ENCODE data around the gene MAN1B1.

Gene MAN1B1

DNA sequence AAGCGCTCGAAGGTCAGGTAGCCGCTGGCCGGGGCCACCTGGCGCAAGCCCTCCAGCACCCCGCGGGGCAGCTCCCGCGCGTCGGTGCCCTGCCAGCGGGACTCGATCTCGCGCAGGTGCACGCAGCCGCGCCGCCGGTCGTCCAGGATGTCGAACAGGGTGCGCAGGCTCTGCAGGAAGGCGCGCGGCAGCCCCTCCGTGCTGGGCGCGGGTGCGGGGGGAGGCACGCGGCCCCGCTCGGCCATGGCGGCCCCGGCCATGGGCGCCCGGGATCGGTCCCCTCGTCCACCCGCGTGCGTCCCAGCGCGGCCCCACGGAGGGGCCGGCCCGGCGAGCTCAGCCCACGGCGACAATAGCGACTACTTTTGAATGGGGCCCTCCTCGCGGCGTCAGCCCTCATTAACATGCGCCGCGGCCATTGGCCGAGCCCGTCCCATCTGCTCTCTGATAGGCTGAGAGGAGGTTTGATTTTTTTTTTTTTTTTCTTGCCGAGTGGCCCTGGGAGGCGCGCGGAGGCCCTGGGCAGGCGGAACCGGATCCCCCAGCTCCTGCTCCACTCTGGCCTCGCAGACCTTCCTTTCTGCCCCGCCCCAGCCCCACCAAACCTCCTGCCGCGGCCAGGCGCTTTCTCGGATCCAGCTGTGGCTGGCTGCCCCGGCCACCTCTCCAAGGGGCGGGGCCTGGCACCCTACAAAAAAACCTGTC lies 16.4 kb upstream of the MAN1B1 start, which contains the start of gene SAPCD2:
SAPCD2 (minus strand) TSS at position 357 of the 705 bp plus-strand sequence; CDS start at position 260, 97 bp downstream.
- Histone ChIP-seq H3K27ac (ENCODE audit: insufficient read depth in 1 of 2, low read depth in 1 of 2, low read length in 2 of 2, poor library complexity in 1 of 2, severe bottlenecking in 2 of 2) (peak within 1 kb of the TSS in 1 of 2 experiments; percentile 74), H3K4me1 (ENCODE audit: control extremely low read depth in 1 of 4, control insufficient read depth in 4 of 4, insufficient read depth in 4 of 4, low read length in 3 of 4) (peaks cover 0 to 46% (median 30%) of the 10 kb centered on the region in 4 experiments), H3K4me3 (ENCODE audit: control insufficient read depth in 1 of 7, extremely low read depth in 1 of 7, insufficient read depth in 4 of 7, low read depth in 2 of 7, low read length in 6 of 7) (peak within 1 kb of the TSS; percentile 15 to 76 (median 69)), H3K36me3 (ENCODE audit: control insufficient read depth in 4 of 4, insufficient read depth in 4 of 4, low read length in 3 of 4) (peaks cover 0 to 13% (median 1%) of the 10 kb centered on the region in 4 experiments), H3K27me3 (replicated peaks in 2 of 5; ENCODE audit: control insufficient read depth in 4 of 5, insufficient read depth in 5 of 5, low read length in 4 of 5) (no peaks in the 10 kb centered on the region), H3K9me3 (ENCODE audit: control extremely low read depth in 1 of 5, control insufficient read depth in 4 of 5, insufficient read depth in 2 of 5, low read depth in 1 of 5, low read length in 4 of 5) (no peaks in the 10 kb centered on the region)
- 0% methylated on average over 45 of the region's 74 CpGs for WGBS (ENCODE audit: insufficient coverage)
- DNase-seq: peak; percentile 89 to 94 (median 93)
- ChIA-PET CTCF (interaction anchor here (0.9 to 8.9 kb wide), 11 partner anchors 11 to 122 kb away, joined by 3 to 76 read pairs (median 10); partner anchors contain the start of genes MAN1B1 and NPDC1), POLR2A (interaction anchor here (0.6 to 1.0 kb wide), 2 partner anchors 26 to 88 kb away, joined by 3 to 4 read pairs; no protein-coding TSS in a partner anchor)

DNA sequence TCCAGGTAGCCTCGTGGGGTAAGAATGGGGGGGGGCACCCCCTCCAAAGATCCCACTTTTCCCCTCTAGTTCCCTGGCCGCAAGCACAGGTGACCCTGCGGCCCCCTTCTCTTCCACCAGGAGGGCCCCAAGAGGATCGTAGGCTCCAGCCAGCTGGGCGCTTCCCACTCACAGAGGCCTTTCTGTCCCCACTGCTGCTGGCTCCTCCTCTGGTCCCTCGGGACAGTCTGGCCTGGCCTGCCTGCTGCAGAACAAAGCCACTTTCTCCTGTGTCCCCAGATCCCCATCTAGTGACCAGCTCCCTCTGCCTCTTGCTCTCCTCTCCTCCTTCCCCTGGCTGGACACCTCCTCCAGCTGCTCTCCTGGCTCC lies 15.9 kb upstream of the MAN1B1 start:
- peaks cover 0 to 46% (median 30%) of the 10 kb centered on the region in 4 experiments for H3K4me1 ChIP-seq (ENCODE audit: control extremely low read depth in 1 of 4, control insufficient read depth in 4 of 4, insufficient read depth in 4 of 4, low read length in 3 of 4)
- WGBS (ENCODE audit: insufficient coverage): 18% methylated on average over 6 of the region's 6 CpGs
- no peaks in the 10 kb centered on the region for H3K27me3 ChIP-seq (replicated peaks in 2 of 5; ENCODE audit: control insufficient read depth in 4 of 5, insufficient read depth in 5 of 5, low read length in 4 of 5)
- peak overlapping the region in 1 of 2 experiments; percentile 74 for H3K27ac ChIP-seq (ENCODE audit: insufficient read depth in 1 of 2, low read depth in 1 of 2, low read length in 2 of 2, poor library complexity in 1 of 2, severe bottlenecking in 2 of 2)
- peak overlapping the region in 6 of 7 experiments; percentile 42 to 76 (median 70) for H3K4me3 ChIP-seq (ENCODE audit: control insufficient read depth in 1 of 7, extremely low read depth in 1 of 7, insufficient read depth in 4 of 7, low read depth in 2 of 7, low read length in 6 of 7)
- H3K36me3 ChIP-seq (ENCODE audit: control insufficient read depth in 4 of 4, insufficient read depth in 4 of 4, low read length in 3 of 4): peaks cover 0 to 8% (median under 1%) of the 10 kb centered on the region in 4 experiments
- ChIA-PET POLR2A (interaction anchor here (1.0 kb wide), 1 partner anchor 26 kb away, joined by 4 read pairs; no protein-coding TSS in a partner anchor), CTCF (interaction anchor here (0.9 to 8.9 kb wide), 10 partner anchors 11 to 123 kb away, joined by 3 to 76 read pairs (median 10); partner anchors contain the start of genes MAN1B1 and NPDC1)
- DNase-seq: no peak
- H3K9me3 ChIP-seq (ENCODE audit: control extremely low read depth in 1 of 5, control insufficient read depth in 4 of 5, insufficient read depth in 2 of 5, low read depth in 1 of 5, low read length in 4 of 5): no peaks in the 10 kb centered on the region

- peak overlapping the region in 1 of 2 experiments; percentile 74 for H3K27ac ChIP-seq (ENCODE audit: insufficient read depth in 1 of 2, low read depth in 1 of 2, low read length in 2 of 2, poor library complexity in 1 of 2, severe bottlenecking in 2 of 2)
- no peaks in the 10 kb centered on the region for H3K9me3 ChIP-seq (ENCODE audit: control extremely low read depth in 1 of 5, control insufficient read depth in 4 of 5, insufficient read depth in 2 of 5, low read depth in 1 of 5, low read length in 4 of 5)
- H3K36me3 ChIP-seq (ENCODE audit: control insufficient read depth in 4 of 4, insufficient read depth in 4 of 4, low read length in 3 of 4): peaks cover 0 to 4% (median under 1%) of the 10 kb centered on the region in 4 experiments
- peak overlapping the region in 5 of 7 experiments; percentile 52 to 76 (median 72) for H3K4me3 ChIP-seq (ENCODE audit: control insufficient read depth in 1 of 7, extremely low read depth in 1 of 7, insufficient read depth in 4 of 7, low read depth in 2 of 7, low read length in 6 of 7)
- POLR2A ChIA-PET: no interaction called here
- no peaks in the 10 kb centered on the region for H3K27me3 ChIP-seq (replicated peaks in 2 of 5; ENCODE audit: control insufficient read depth in 4 of 5, insufficient read depth in 5 of 5, low read length in 4 of 5)
- DNase-seq: no peak
- CTCF ChIA-PET: interaction anchor here (0.9 to 8.9 kb wide), 10 partner anchors 10 to 123 kb away, joined by 3 to 76 read pairs (median 10); partner anchors contain the start of genes MAN1B1 and NPDC1
- H3K4me1 ChIP-seq (ENCODE audit: control extremely low read depth in 1 of 4, control insufficient read depth in 4 of 4, insufficient read depth in 4 of 4, low read length in 3 of 4): peaks cover 0 to 46% (median 30%) of the 10 kb centered on the region in 4 experiments
- 90% methylated on average over 2 of the region's 2 CpGs for WGBS (ENCODE audit: insufficient coverage)
These were observed 15.5 kb upstream of the MAN1B1 start for GRCh38 chr9:137071282-137071681.

GRCh38 chr9:137073992-137074399 lies 12.8 kb upstream of the MAN1B1 start:
- CTCF ChIA-PET: interaction anchor here (1.4 kb wide), 1 partner anchor 10 kb away, joined by 3 read pairs; no protein-coding TSS in a partner anchor
- 95% methylated on average over 8 of the region's 8 CpGs for WGBS (ENCODE audit: insufficient coverage)
- no peak overlapping the region for H3K27ac ChIP-seq (ENCODE audit: insufficient read depth in 1 of 2, low read depth in 1 of 2, low read length in 2 of 2, poor library complexity in 1 of 2, severe bottlenecking in 2 of 2)
- H3K4me3 ChIP-seq (ENCODE audit: control insufficient read depth in 1 of 7, extremely low read depth in 1 of 7, insufficient read depth in 4 of 7, low read depth in 2 of 7, low read length in 6 of 7): no peak overlapping the region
- POLR2A ChIA-PET: no interaction called here
- H3K27me3 ChIP-seq (replicated peaks in 2 of 5; ENCODE audit: control insufficient read depth in 4 of 5, insufficient read depth in 5 of 5, low read length in 4 of 5): no peaks in the 10 kb centered on the region
- no peak for DNase-seq
- peaks cover 0 to 4% (median 1%) of the 10 kb centered on the region in 4 experiments for H3K36me3 ChIP-seq (ENCODE audit: control insufficient read depth in 4 of 4, insufficient read depth in 4 of 4, low read length in 3 of 4)
- peaks cover 0 to 49% (median 40%) of the 10 kb centered on the region in 4 experiments for H3K4me1 ChIP-seq (ENCODE audit: control extremely low read depth in 1 of 4, control insufficient read depth in 4 of 4, insufficient read depth in 4 of 4, low read length in 3 of 4)
- H3K9me3 ChIP-seq (ENCODE audit: control extremely low read depth in 1 of 5, control insufficient read depth in 4 of 5, insufficient read depth in 2 of 5, low read depth in 1 of 5, low read length in 4 of 5): no peaks in the 10 kb centered on the region

DNA sequence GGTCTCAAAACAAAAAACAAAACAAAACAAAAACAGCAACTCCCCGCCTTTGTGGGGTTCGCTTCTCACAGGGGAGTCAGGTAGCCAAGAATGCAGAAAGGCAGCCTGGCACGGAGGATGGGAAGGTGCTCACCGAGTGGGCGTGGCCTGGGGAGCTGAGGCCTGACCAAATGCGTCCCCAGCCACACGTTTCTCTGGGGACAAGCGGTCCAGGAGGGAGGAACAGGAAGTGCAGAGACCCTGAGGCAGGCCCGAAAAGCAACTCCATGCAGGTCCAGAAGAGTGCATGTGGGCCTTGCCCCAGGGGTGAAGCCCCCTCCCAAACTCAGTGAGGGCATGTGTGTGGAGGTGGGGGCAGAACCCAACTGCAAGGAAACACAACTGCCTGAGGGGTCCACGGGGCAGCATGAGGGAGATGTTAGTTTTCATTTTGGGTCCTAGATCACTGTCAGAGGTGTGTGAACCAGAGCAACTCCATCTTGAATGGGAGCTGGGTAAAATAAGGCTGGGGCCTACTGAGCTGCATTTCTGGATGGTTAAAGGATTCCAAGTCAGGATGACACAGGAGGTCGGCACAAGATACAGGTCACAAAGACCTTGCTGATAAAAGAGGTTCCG lies 12.0 kb upstream of the MAN1B1 start:
- POLR2A ChIA-PET: no interaction called here
- CTCF ChIA-PET: interaction anchor here (0.5 to 1.4 kb wide), 2 partner anchors 9 to 160 kb away, joined by 3 read pairs; no protein-coding TSS in a partner anchor
- H3K4me1 ChIP-seq (ENCODE audit: control extremely low read depth in 1 of 4, control insufficient read depth in 4 of 4, insufficient read depth in 4 of 4, low read length in 3 of 4): peaks cover 0 to 41% (median 33%) of the 10 kb centered on the region in 4 experiments
- H3K9me3 ChIP-seq (ENCODE audit: control extremely low read depth in 1 of 5, control insufficient read depth in 4 of 5, insufficient read depth in 2 of 5, low read depth in 1 of 5, low read length in 4 of 5): no peaks in the 10 kb centered on the region
- peaks cover 0 to 12% (median 6%) of the 10 kb centered on the region in 4 experiments for H3K36me3 ChIP-seq (ENCODE audit: control insufficient read depth in 4 of 4, insufficient read depth in 4 of 4, low read length in 3 of 4)
- H3K27ac ChIP-seq (ENCODE audit: insufficient read depth in 1 of 2, low read depth in 1 of 2, low read length in 2 of 2, poor library complexity in 1 of 2, severe bottlenecking in 2 of 2): no peak overlapping the region
- no peak overlapping the region for H3K4me3 ChIP-seq (ENCODE audit: control insufficient read depth in 1 of 7, extremely low read depth in 1 of 7, insufficient read depth in 4 of 7, low read depth in 2 of 7, low read length in 6 of 7)
- DNase-seq: no peak
- 93% methylated on average over 12 of the region's 12 CpGs for WGBS (ENCODE audit: insufficient coverage)
- H3K27me3 ChIP-seq (replicated peaks in 2 of 5; ENCODE audit: control insufficient read depth in 4 of 5, insufficient read depth in 5 of 5, low read length in 4 of 5): no peaks in the 10 kb centered on the region

DNA sequence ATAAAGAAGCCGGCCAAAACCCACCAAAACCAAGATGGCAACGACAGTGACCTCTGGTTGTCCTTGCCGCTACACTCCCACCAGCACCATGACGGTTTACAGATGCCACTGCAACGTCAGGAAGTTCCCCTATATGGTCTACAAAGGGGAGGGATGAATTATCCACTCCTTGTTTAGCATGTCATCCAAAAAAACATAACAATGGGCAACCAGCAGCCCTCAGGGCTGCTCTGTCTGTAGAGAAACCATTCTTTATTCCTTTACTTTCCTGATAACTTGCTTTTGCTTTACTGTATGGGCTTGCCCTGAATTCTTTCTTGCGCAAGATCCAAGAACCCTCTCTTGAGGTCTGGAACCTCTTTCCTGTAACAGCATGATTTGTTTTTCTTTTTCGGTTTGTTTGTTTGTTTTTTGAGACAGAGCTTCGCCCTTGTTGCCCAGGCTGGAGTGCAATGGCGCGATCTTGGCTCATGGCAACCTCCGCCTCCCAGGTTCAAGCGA lies 11.5 kb upstream of the MAN1B1 start:
- no peak overlapping the region for H3K4me3 ChIP-seq (ENCODE audit: control insufficient read depth in 1 of 7, extremely low read depth in 1 of 7, insufficient read depth in 4 of 7, low read depth in 2 of 7, low read length in 6 of 7)
- H3K4me1 ChIP-seq (ENCODE audit: control extremely low read depth in 1 of 4, control insufficient read depth in 4 of 4, insufficient read depth in 4 of 4, low read length in 3 of 4): peaks cover 0 to 41% (median 28%) of the 10 kb centered on the region in 4 experiments
- H3K9me3 ChIP-seq (ENCODE audit: control extremely low read depth in 1 of 5, control insufficient read depth in 4 of 5, insufficient read depth in 2 of 5, low read depth in 1 of 5, low read length in 4 of 5): no peaks in the 10 kb centered on the region
- no peaks in the 10 kb centered on the region for H3K27me3 ChIP-seq (replicated peaks in 2 of 5; ENCODE audit: control insufficient read depth in 4 of 5, insufficient read depth in 5 of 5, low read length in 4 of 5)
- ChIA-PET POLR2A (no interaction called here), CTCF (interaction anchor here (1.4 kb wide), 1 partner anchor 9 kb away, joined by 3 read pairs; no protein-coding TSS in a partner anchor)
- peaks cover 0 to 17% (median 9%) of the 10 kb centered on the region in 4 experiments for H3K36me3 ChIP-seq (ENCODE audit: control insufficient read depth in 4 of 4, insufficient read depth in 4 of 4, low read length in 3 of 4)
- no peak for DNase-seq
- H3K27ac ChIP-seq (ENCODE audit: insufficient read depth in 1 of 2, low read depth in 1 of 2, low read length in 2 of 2, poor library complexity in 1 of 2, severe bottlenecking in 2 of 2): no peak overlapping the region
- WGBS (ENCODE audit: insufficient coverage): 98% methylated on average over 9 of the region's 12 CpGs
